ENCODE data around the gene PGAM1. TPM values are rescaled to one million over a fixed set of nuclear protein-coding genes. Genes with fewer than 3 reads are reported as not detected.
A peak's percentile ranks its signal among the peaks of the same experiment; 100 is the strongest.
"Not testable (repeated sequence)": the region's sequence is repeated elsewhere in the genome, so short reads cannot be mapped to it uniquely, and the experiment has no call there.

PGAM1 gene
- total and polyA plus RNA-seq, 4 experiments from 2014 or later = 95.7 to 371 (median 201) TPM

DNA sequence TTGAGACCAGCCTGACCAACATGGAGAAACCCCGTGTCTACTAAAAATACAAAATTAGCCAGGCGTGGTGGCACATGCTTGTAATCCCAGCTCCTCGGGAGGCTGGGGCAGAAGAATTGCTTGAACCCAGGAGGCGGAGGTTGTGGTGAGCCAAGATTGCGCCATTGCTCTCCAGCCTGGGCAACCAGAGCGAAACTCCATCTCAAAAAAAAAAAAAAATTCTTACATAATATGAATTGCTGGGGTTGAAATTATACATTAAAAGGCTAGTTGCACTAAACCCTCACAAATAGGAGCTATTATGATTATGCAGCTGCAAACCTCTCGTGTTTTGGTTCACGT lies 2.3 kb upstream of the PGAM1 start:
- H3K27me3 Mint-ChIP-seq; H3K9me3 ChIP-seq (ENCODE audit: control insufficient read depth in 1 of 2, low read length in 2 of 2); H3K36me3 ChIP-seq (ENCODE audit: insufficient read depth, low read length); H3K4me3 ChIP-seq (ENCODE audit: low read length in 2 of 2); H3K27ac ChIP-seq (ENCODE audit: low read depth, low read length); intact Hi-C loops (cut with micrococcal nuclease); H3K9me3 Mint-ChIP-seq; DNase-seq; H3K27me3 ChIP-seq (ENCODE audit: insufficient read depth, low read length): not testable (repeated sequence)
- peaks cover 0 to 16% of the 10 kb centered on the region in 2 donors for H3K36me3 Mint-ChIP-seq
- H3K27ac Mint-ChIP-seq = peak overlapping the region in 6 of 7 donors; percentile 21 to 97 (median 54)
- peak overlapping the region in 3 of 8 donors; percentile 17 to 50 (median 32) for H3K4me3 Mint-ChIP-seq
- H3K4me1 ChIP-seq (ENCODE audit: insufficient read depth, low read length) = peaks cover 43% of the 10 kb centered on the region
- CTCF ChIA-PET (ENCODE audit: partially characterized antibody) = interaction anchor here (1.2 to 6.2 kb wide), 4 partner anchors 14 to 22 kb away, joined by 3 to 75 read pairs (median 6); partner anchors contain the start of gene RRP12
- POLR2A ChIA-PET (ENCODE audit: partially characterized antibody) = interaction anchor here (0.6 to 3.3 kb wide), 6 partner anchors 10 to 104 kb away, joined by 3 to 16 read pairs (median 6); partner anchors contain the start of genes FRAT1 and RRP12
- H3K4me1 Mint-ChIP-seq = peaks cover 27 to 57% (median 38%) of the 10 kb centered on the region in 4 donors

DNA sequence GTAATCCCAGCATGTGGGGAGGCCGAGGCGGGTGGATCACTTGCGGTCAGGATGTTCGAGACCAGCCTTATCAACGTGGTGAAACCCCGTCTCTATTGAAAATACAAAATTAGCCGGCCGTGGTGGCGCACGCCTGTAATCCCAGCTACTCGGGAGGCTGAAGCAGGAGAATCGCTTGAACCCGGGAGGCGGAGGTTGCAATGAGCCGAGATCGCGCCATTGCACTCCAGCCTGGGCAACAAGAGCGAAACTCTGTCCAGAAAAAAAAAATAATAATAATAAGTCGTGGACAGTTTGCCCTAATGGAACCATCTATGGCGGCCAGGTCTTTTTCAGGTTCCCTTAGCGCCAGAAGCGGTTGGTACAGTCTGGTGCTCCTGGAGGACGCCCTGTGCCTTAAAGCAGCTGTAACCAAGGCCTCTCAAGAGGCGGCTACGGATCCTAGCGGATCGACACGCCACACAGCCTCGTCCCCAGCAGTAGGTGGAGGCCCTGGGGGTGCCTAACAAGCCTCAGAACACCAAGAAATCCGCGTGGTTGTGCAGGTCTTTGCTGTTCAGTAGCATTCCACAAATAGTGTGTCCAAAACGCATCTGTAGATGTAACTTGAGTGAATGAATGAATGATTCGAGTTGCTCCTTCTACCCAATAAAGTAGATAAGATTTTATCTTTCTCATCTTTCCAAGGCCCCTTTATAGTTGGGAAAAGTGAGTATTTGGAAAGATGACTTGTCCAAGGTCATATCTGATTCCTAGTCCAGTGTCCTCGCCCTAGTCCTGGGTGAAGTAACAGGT lies 982 bp downstream of the PGAM1 start:
- DNase-seq = no peak
- peaks cover 26 to 61% (median 37%) of the 10 kb centered on the region in 4 donors for H3K4me1 Mint-ChIP-seq
- H3K27me3 ChIP-seq (ENCODE audit: insufficient read depth, low read length) = no peaks in the 10 kb centered on the region
- peaks cover 16% of the 10 kb centered on the region for H3K36me3 ChIP-seq (ENCODE audit: insufficient read depth, low read length)
- peaks cover 0 to 2% (median 0%) of the 10 kb centered on the region in 8 donors for H3K9me3 Mint-ChIP-seq
- peak overlapping the region; percentile 90 to 98 (median 94) for H3K4me3 Mint-ChIP-seq
- intact Hi-C loops (cut with micrococcal nuclease) = loop anchor here (1.0 to 5.0 kb wide), 7 partner anchors 9 to 595 kb away; partner anchors contain the start of genes EXOSC1, LCOR, MMS19 and MORN4
- H3K27ac Mint-ChIP-seq = peak overlapping the region; percentile 90 to 98 (median 97)
- peak overlapping the region; percentile 83 for H3K27ac ChIP-seq (ENCODE audit: low read depth, low read length)
- ChIA-PET CTCF (ENCODE audit: partially characterized antibody) (interaction anchor here (1.0 to 1.8 kb wide), 3 partner anchors 8 to 19 kb away, joined by 3 to 6 read pairs (median 6); no protein-coding TSS in a partner anchor), POLR2A (ENCODE audit: partially characterized antibody) (interaction anchor here (0.9 to 2.5 kb wide), 6 partner anchors 8 to 71 kb away, joined by 3 to 16 read pairs (median 6); no protein-coding TSS in a partner anchor)
- H3K4me1 ChIP-seq (ENCODE audit: insufficient read depth, low read length) = peaks cover 42% of the 10 kb centered on the region
- H3K4me3 ChIP-seq (ENCODE audit: low read length in 2 of 2) = peak overlapping the region; percentile 62 to 70
- H3K27me3 Mint-ChIP-seq = peaks cover 0 to 2% of the 10 kb centered on the region in 2 donors
- H3K9me3 ChIP-seq (ENCODE audit: control insufficient read depth in 1 of 2, low read length in 2 of 2) = no peaks in the 10 kb centered on the region
- peaks cover 11 to 41% of the 10 kb centered on the region in 2 donors for H3K36me3 Mint-ChIP-seq

DNA sequence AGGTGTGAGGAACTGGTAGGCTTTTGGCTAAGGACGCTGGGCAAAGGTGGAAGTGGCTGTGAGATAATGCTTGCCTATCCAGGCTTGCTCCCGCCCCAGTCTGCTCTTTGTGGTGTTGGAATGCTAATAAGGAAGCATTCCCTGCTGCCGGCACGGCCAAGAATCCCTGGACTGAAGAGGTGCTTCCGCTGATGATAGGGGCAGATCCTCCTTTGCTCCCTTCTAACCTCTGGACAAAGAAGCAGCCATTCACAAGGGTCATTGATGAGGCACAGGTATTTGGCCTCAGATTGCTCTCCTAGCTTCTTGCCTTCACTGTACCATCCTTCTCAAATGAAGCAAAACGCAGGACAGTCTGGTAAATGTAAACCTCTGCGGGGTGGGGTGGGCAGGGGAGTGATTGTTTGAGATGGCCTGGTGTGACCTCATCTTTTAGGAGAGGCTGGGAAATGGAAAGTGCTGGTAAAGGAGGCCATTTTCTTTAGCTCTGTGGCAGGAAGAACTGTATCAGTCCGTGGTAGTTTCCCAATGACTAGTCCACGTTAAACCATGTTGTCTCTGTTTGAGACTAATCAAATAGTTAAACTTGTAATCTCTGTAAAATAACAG lies 1.7 kb downstream of the PGAM1 start:
- POLR2A ChIA-PET (ENCODE audit: partially characterized antibody) = interaction anchor here (1.0 to 2.5 kb wide), 5 partner anchors 9 to 70 kb away, joined by 3 to 16 read pairs (median 7); no protein-coding TSS in a partner anchor

DNA sequence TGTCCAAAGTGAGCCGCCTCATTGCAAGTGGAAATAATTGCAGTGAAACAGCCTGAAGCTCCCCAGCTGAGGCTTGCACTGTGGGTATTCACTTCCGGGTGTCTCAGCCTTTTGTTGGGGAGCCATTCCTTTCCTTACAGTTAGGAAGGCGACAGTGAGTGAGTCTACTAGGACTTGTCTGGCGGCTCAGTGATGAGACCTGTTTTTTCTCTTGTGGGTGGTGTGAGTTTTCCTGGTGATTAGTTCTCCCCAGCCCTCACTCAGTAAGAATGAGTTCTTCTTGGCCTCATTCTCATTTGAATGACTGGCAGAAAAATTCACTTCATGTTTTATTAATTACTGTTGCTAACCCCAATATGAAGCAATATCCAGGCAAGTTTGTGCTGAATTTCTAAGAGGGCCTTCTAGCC lies 2.6 kb downstream of the PGAM1 start:
- CTCF ChIA-PET (ENCODE audit: partially characterized antibody) = interaction anchor here (0.7 to 1.8 kb wide), 4 partner anchors 10 to 36 kb away, joined by 3 to 8 read pairs (median 4); no protein-coding TSS in a partner anchor
- H3K4me3 ChIP-seq (ENCODE audit: low read length in 2 of 2) = peak overlapping the region in 1 of 2 donors; percentile 29
- Mint-ChIP-seq H3K4me3 (peak overlapping the region; percentile 71 to 93 (median 79)), H3K27ac (peak overlapping the region; percentile 89 to 97 (median 94)), H3K9me3 (peaks cover 0 to 2% (median 0%) of the 10 kb centered on the region in 8 donors), H3K4me1 (peaks cover 22 to 54% (median 31%) of the 10 kb centered on the region in 4 donors), H3K36me3 (peaks cover 13 to 49% of the 10 kb centered on the region in 2 donors), H3K27me3 (peaks cover 0 to 2% of the 10 kb centered on the region in 2 donors)
- intact Hi-C loops (cut with micrococcal nuclease) = loop anchor here (5.0 kb wide), 2 partner anchors 204 to 596 kb away; partner anchors contain the start of genes LCOR and MORN4
- no peaks in the 10 kb centered on the region for H3K27me3 ChIP-seq (ENCODE audit: insufficient read depth, low read length)
- peaks cover 21% of the 10 kb centered on the region for H3K36me3 ChIP-seq (ENCODE audit: insufficient read depth, low read length)
- DNase-seq = peak in 3 of 5 donors; percentile 20 to 71 (median 30)
- peak overlapping the region; percentile 70 for H3K27ac ChIP-seq (ENCODE audit: low read depth, low read length)
- POLR2A ChIA-PET (ENCODE audit: partially characterized antibody) = interaction anchor here (0.9 to 2.5 kb wide), 5 partner anchors 10 to 27 kb away, joined by 3 to 16 read pairs (median 7); partner anchors contain the start of gene RRP12
- H3K9me3 ChIP-seq (ENCODE audit: control insufficient read depth in 1 of 2, low read length in 2 of 2) = no peaks in the 10 kb centered on the region
- H3K4me1 ChIP-seq (ENCODE audit: insufficient read depth, low read length) = peaks cover 35% of the 10 kb centered on the region

More for the DNA sequence above, 1.7 kb downstream of the PGAM1 start:
- intact Hi-C loops (cut with micrococcal nuclease) = loop anchor here (5.0 kb wide), 2 partner anchors 205 to 595 kb away; partner anchors contain the start of genes LCOR and MORN4
- Mint-ChIP-seq H3K27ac (peak overlapping the region; percentile 90 to 98 (median 97)), H3K4me1 (peaks cover 26 to 61% (median 37%) of the 10 kb centered on the region in 4 donors), H3K9me3 (peaks cover 0 to 2% (median 0%) of the 10 kb centered on the region in 8 donors), H3K4me3 (peak overlapping the region; percentile 90 to 98 (median 94)), H3K27me3 (peaks cover 0 to 2% of the 10 kb centered on the region in 2 donors), H3K36me3 (peaks cover 11 to 44% of the 10 kb centered on the region in 2 donors)
- peak in 1 of 5 donors; percentile 76 for DNase-seq
- H3K4me1 ChIP-seq (ENCODE audit: insufficient read depth, low read length) = peaks cover 42% of the 10 kb centered on the region
- peak overlapping the region; percentile 83 for H3K27ac ChIP-seq (ENCODE audit: low read depth, low read length)
- H3K4me3 ChIP-seq (ENCODE audit: low read length in 2 of 2) = peak overlapping the region; percentile 62 to 70
- CTCF ChIA-PET (ENCODE audit: partially characterized antibody) = interaction anchor here (0.7 to 1.8 kb wide), 6 partner anchors 9 to 37 kb away, joined by 3 to 8 read pairs (median 4); no protein-coding TSS in a partner anchor
- no peaks in the 10 kb centered on the region for H3K9me3 ChIP-seq (ENCODE audit: control insufficient read depth in 1 of 2, low read length in 2 of 2)
- H3K36me3 ChIP-seq (ENCODE audit: insufficient read depth, low read length) = peaks cover 19% of the 10 kb centered on the region
- no peaks in the 10 kb centered on the region for H3K27me3 ChIP-seq (ENCODE audit: insufficient read depth, low read length)

DNA sequence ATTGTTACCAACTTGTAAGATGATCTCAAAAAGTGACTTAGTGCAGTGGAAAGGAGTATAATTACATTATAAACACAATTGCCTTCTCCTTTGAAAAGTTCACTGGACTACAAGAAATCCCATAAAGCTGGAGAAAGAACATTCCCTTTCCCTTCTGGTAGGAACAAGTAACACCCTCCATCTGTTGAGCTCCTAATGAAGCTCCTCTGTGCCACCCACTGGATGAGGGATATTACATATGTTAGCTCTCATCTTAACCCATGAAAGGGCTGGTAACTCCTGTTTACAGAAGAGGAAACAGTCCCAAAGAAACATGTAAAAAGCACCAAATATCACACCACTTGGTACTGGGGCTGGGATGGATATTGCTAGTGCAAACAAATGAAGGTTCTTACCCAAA lies 8.1 kb downstream of the PGAM1 start:
- CTCF ChIA-PET (ENCODE audit: partially characterized antibody) = interaction anchor here (0.8 kb wide), 1 partner anchor 267 kb away, joined by 3 read pairs; no protein-coding TSS in a partner anchor
- Mint-ChIP-seq H3K9me3 (no peaks in the 10 kb centered on the region), H3K27ac (no peak overlapping the region), H3K36me3 (peaks cover 19 to 67% of the 10 kb centered on the region in 2 donors), H3K4me3 (no peak overlapping the region), H3K27me3 (no peaks in the 10 kb centered on the region), H3K4me1 (peaks cover 3 to 12% (median 5%) of the 10 kb centered on the region in 4 donors)
- H3K4me3 ChIP-seq (ENCODE audit: low read length in 2 of 2) = no peak overlapping the region
- peaks cover 5% of the 10 kb centered on the region for H3K4me1 ChIP-seq (ENCODE audit: insufficient read depth, low read length)
- no peaks in the 10 kb centered on the region for H3K27me3 ChIP-seq (ENCODE audit: insufficient read depth, low read length)
- peaks cover 69% of the 10 kb centered on the region for H3K36me3 ChIP-seq (ENCODE audit: insufficient read depth, low read length)
- DNase-seq = no peak
- H3K27ac ChIP-seq (ENCODE audit: low read depth, low read length) = no peak overlapping the region
- POLR2A ChIA-PET (ENCODE audit: partially characterized antibody) = interaction anchor here (0.7 to 1.0 kb wide), 3 partner anchors 11 to 19 kb away, joined by 3 to 4 read pairs (median 4); no protein-coding TSS in a partner anchor
- intact Hi-C loops (cut with micrococcal nuclease) = no loop called here
- H3K9me3 ChIP-seq (ENCODE audit: control insufficient read depth in 1 of 2, low read length in 2 of 2) = no peaks in the 10 kb centered on the region

DNA sequence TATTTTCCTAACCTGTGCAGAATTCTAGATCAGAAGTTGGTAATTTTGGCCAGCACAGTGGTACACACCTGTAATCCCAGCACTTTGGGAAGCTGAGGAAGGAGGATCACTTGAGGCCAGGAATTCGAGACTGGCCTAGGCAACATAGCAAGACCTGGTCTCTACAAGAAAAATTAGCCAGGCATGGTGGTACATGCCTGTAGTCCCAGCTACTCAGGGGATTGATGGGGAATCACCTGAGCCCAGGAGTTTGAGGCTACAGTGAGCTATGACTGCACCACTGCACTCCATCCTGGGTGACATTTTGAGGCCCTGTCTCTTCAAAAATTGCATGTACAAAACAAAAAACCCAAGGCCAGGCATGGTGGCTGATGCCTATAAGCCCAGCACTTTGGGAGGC lies 8.6 kb downstream of the PGAM1 start:
- H3K4me1 Mint-ChIP-seq = peaks cover 0 to 7% (median 1%) of the 10 kb centered on the region in 4 donors
- no peak overlapping the region for H3K27ac ChIP-seq (ENCODE audit: low read depth, low read length)
- no peaks in the 10 kb centered on the region for H3K27me3 ChIP-seq (ENCODE audit: insufficient read depth, low read length)
- H3K36me3 Mint-ChIP-seq = peaks cover 22 to 68% of the 10 kb centered on the region in 2 donors
- no peaks in the 10 kb centered on the region for H3K9me3 ChIP-seq (ENCODE audit: control insufficient read depth in 1 of 2, low read length in 2 of 2)
- no peaks in the 10 kb centered on the region for H3K9me3 Mint-ChIP-seq
- peaks cover under 1% of the 10 kb centered on the region for H3K4me1 ChIP-seq (ENCODE audit: insufficient read depth, low read length)
- CTCF ChIA-PET (ENCODE audit: partially characterized antibody) = no interaction called here
- H3K4me3 ChIP-seq (ENCODE audit: low read length in 2 of 2) = no peak overlapping the region
- H3K27me3 Mint-ChIP-seq = no peaks in the 10 kb centered on the region
- intact Hi-C loops (cut with micrococcal nuclease) = no loop called here
- peak overlapping the region in 1 of 7 donors; percentile 40 for H3K27ac Mint-ChIP-seq
- DNase-seq = no peak
- POLR2A ChIA-PET (ENCODE audit: partially characterized antibody) = interaction anchor here (1.0 to 1.3 kb wide), 2 partner anchors 10 to 24 kb away, joined by 3 to 7 read pairs; no protein-coding TSS in a partner anchor
- peaks cover 68% of the 10 kb centered on the region for H3K36me3 ChIP-seq (ENCODE audit: insufficient read depth, low read length)
- H3K4me3 Mint-ChIP-seq = no peak overlapping the region

Data from CD4-positive, alpha-beta memory T cell (primary cell).